H1 (cell line): ENCODE measurements around the gene PPP3CB. TPM values are rescaled to one million over a fixed set of nuclear protein-coding genes. Genes with fewer than 3 reads are reported as not detected.

Source experiments
- CTCF ChIA-PET: fragments of 300-600 bp; sonication (Branson Sonifier 250); formaldehyde crosslinking; loops from one replicate; lab custom pipeline; 2021; ENCODE audit not compliant: partially characterized antibody; lab: Charles Lee
- POLR2A ChIA-PET: fragments of 300-600 bp; sonication (Branson Sonifier 250); formaldehyde crosslinking; loops from one replicate; lab custom pipeline; 2021; ENCODE audit warnings: inconsistent platforms; ENCODE audit not compliant: partially characterized antibody; lab: Charles Lee
- DNase-seq, 2 experiments: peaks; one replicate each; pipeline versions ENCODE4 v3.0.0 to v3.0.0-alpha.2; 2010 to 2022; ENCODE audit warnings: low spot score in 2 of 2, low read depth in 1 of 2, mixed read lengths in 1 of 2
- FAIRE-seq: peaks from 2 replicates; lab custom pipeline; 2011; peaks lifted over from hg19 to GRCh38; lab: Jason Lieb, UNC
- H2AFZ ChIP-seq: 2 replicates; pipeline ENCODE4 v1.8.1; 2012; ENCODE audit warnings: low read length, inconsistent platforms
- H2AK5ac ChIP-seq: 2 replicates; pipeline ENCODE4 v1.6.1; 2013; ENCODE audit warnings: low read depth, low read length
- H2BK120ac ChIP-seq: replicated peaks from 2 replicates; pipeline ENCODE3; 2013; ENCODE audit warnings: low read depth, low read length, inconsistent platforms
- H2BK12ac ChIP-seq: 2 replicates; pipeline ENCODE4 v1.6.1; 2013; ENCODE audit warnings: low read depth, low read length
- H2BK15ac ChIP-seq: 2 replicates; pipeline ENCODE4 v1.6.1; 2013; ENCODE audit warnings: low read length
- H2BK20ac ChIP-seq: 2 replicates; pipeline ENCODE4 v1.6.1; 2013; ENCODE audit warnings: low read length
- H2BK5ac ChIP-seq: 2 replicates; pipeline ENCODE4 v1.6.1; 2013; ENCODE audit warnings: low read depth, low read length
- H3K14ac ChIP-seq: 2 replicates; pipeline ENCODE4 v1.6.1; 2013; ENCODE audit warnings: inconsistent platforms; ENCODE audit not compliant: insufficient read length
- H3K18ac ChIP-seq: 2 replicates; pipeline ENCODE4 v1.6.1; 2013; ENCODE audit warnings: low read length; ENCODE audit errors: extremely low read depth
- H3K23ac ChIP-seq: 2 replicates; pipeline ENCODE4 v1.6.1; 2013; ENCODE audit warnings: inconsistent platforms; ENCODE audit not compliant: insufficient read length
- H3K23me2 ChIP-seq: 2 replicates; pipeline ENCODE4 v1.6.1; 2013; ENCODE audit warnings: low read depth, low read length
- H3K27ac ChIP-seq: 2 replicates; pipeline ENCODE4 v1.6.1; 2011; ENCODE audit warnings: low read depth, low read length, inconsistent platforms
- H3K27me3 ChIP-seq, 4 experiments: replicated peaks in 1 of 4; 1 replicate in 1 of 4; 2 replicates in 3 of 4; pipeline versions ENCODE4 v1.6.1 to v1.8.1; 2011 to 2013; ENCODE audit warnings: low read length in 3 of 4, mild to moderate bottlenecking in 3 of 4, inconsistent platforms in 2 of 4, mixed read lengths in 2 of 4, moderate library complexity in 1 of 4; ENCODE audit not compliant: control insufficient read depth in 3 of 4, insufficient read depth in 3 of 4; ENCODE audit errors: extremely low read depth in 1 of 4
- H3K36me3 ChIP-seq, 4 experiments: 2 replicates each; pipeline versions ENCODE4 v1.6.1 to v1.8.1; 2011 to 2013; ENCODE audit warnings: mild to moderate bottlenecking in 4 of 4, low read length in 3 of 4, moderate library complexity in 2 of 4, control low read depth in 1 of 4, inconsistent platforms in 1 of 4; ENCODE audit not compliant: insufficient read depth in 4 of 4, control insufficient read depth in 2 of 4
- H3K4ac ChIP-seq: replicated peaks from 2 replicates; pipeline ENCODE3; 2013; ENCODE audit warnings: low read length, low read depth, mixed read lengths, inconsistent platforms; ENCODE audit not compliant: insufficient read length
- H3K4me1 ChIP-seq, 4 experiments: replicated peaks in 1 of 4; 1 replicate in 1 of 4; 2 replicates in 3 of 4; pipeline versions ENCODE4 v1.6.1 to v1.8.1; 2011 to 2013; ENCODE audit warnings: low read length in 3 of 4, inconsistent platforms in 2 of 4, mixed read lengths in 1 of 4; ENCODE audit not compliant: insufficient read depth in 4 of 4, control insufficient read depth in 3 of 4
- H3K4me2 ChIP-seq, 2 experiments: 2 replicates each; pipeline versions ENCODE4 v1.6.1 to v1.8.1; 2011 to 2013; ENCODE audit warnings: low read depth in 2 of 2, low read length in 2 of 2, control low read depth in 1 of 2, inconsistent platforms in 1 of 2, mild to moderate bottlenecking in 1 of 2; ENCODE audit not compliant: insufficient read depth in 1 of 2
- H3K4me3 ChIP-seq, 4 experiments: fragments of 200-600, 300-600 bp in 1 of 4; sonication (generic), shearing (Covaris generic), sonication (Bioruptor Twin) in 1 of 4; 2 replicates each; pipeline versions ENCODE4 v1.5.1 to v1.8.1; 2011 to 2016; ENCODE audit warnings: low read length in 4 of 4, low read depth in 3 of 4, control low read depth in 2 of 4, inconsistent platforms in 2 of 4, mild to moderate bottlenecking in 2 of 4, mixed read lengths in 1 of 4, moderate library complexity in 1 of 4; ENCODE audit not compliant: insufficient read depth in 2 of 4; ENCODE audit errors: extremely low read depth in 1 of 4
- H3K56ac ChIP-seq: replicated peaks from 2 replicates; pipeline ENCODE3; 2013; ENCODE audit warnings: low read depth, mild to moderate bottlenecking, mixed read lengths, low read length, inconsistent platforms; ENCODE audit not compliant: insufficient read length
- H3K79me1 ChIP-seq: 2 replicates; pipeline ENCODE4 v1.6.1; 2013; ENCODE audit warnings: low read depth, low read length, control low read depth
- H3K79me2 ChIP-seq, 2 experiments: 2 replicates each; pipeline versions ENCODE4 v1.6.1 to v1.8.1; 2012 to 2013; ENCODE audit warnings: low read length in 2 of 2, mild to moderate bottlenecking in 2 of 2, inconsistent platforms in 1 of 2; ENCODE audit not compliant: insufficient read depth in 2 of 2, control insufficient read depth in 1 of 2
- H3K9ac ChIP-seq, 4 experiments: replicated peaks in 1 of 4; 1 replicate in 1 of 4; 2 replicates in 3 of 4; pipeline versions ENCODE4 v1.6.1 to v1.8.1; 2011 to 2013; ENCODE audit warnings: low read depth in 3 of 4, low read length in 3 of 4, control low read depth in 2 of 4, mild to moderate bottlenecking in 2 of 4, moderate library complexity in 2 of 4, inconsistent platforms in 1 of 4; ENCODE audit errors: extremely low read depth in 1 of 4
- H3K9me3 ChIP-seq, 2 experiments: 2 replicates each; pipeline versions ENCODE4 v1.6.1 to v1.8.1; 2012 to 2013; ENCODE audit warnings: mild to moderate bottlenecking in 2 of 2, moderate library complexity in 2 of 2, control low read depth in 1 of 2, inconsistent platforms in 1 of 2, low read depth in 1 of 2, low read length in 1 of 2, mixed read lengths in 1 of 2; ENCODE audit not compliant: insufficient read depth in 2 of 2
- H4K20me1 ChIP-seq, 2 experiments: replicated peaks in 1 of 2; 2 replicates each; pipeline versions ENCODE3 to v1.8.1; 2011 to 2013; ENCODE audit warnings: inconsistent platforms in 2 of 2, low read length in 2 of 2, mild to moderate bottlenecking in 1 of 2; ENCODE audit not compliant: insufficient read depth in 2 of 2, control insufficient read depth in 1 of 2
- H4K5ac ChIP-seq: 2 replicates; pipeline ENCODE4 v1.6.1; 2013; ENCODE audit warnings: low read length, low read depth, mixed read lengths, inconsistent platforms; ENCODE audit not compliant: insufficient read length
- H4K8ac ChIP-seq: 2 replicates; pipeline ENCODE4 v1.8.0; 2013; ENCODE audit warnings: mild to moderate bottlenecking, moderate library complexity, low read length, inconsistent platforms; ENCODE audit not compliant: insufficient read depth; ENCODE audit errors: extremely low read depth
- H4K91ac ChIP-seq: replicated peaks from 2 replicates; pipeline ENCODE3; 2013; ENCODE audit warnings: low read length, mixed read lengths, inconsistent platforms; ENCODE audit not compliant: insufficient read length
- GABPA ChIP-seq: IDR thresholded peaks from 2 replicates; pipeline ENCODE4 v1.6.1; 2011; ENCODE audit warnings: mild to moderate bottlenecking, low read length, moderate library complexity, borderline replicate concordance; ENCODE audit not compliant: insufficient read depth
- NANOG ChIP-seq: IDR thresholded peaks from 2 replicates; pipeline ENCODE4 v1.6.1; 2011; ENCODE audit warnings: low read length, low read depth, mild to moderate bottlenecking, inconsistent platforms; ENCODE audit not compliant: insufficient read depth, poor library complexity, severe bottlenecking
- RAD21 ChIP-seq, 2 experiments: IDR thresholded peaks in 1 of 2; conservative IDR thresholded peaks in 1 of 2; 2 replicates each; pipeline ENCODE4 v1.6.1; 2011; ENCODE audit warnings: low read depth in 2 of 2, low read length in 2 of 2, improper control_type of control experiment in 1 of 2, inconsistent platforms in 1 of 2, mild to moderate bottlenecking in 1 of 2, moderate library complexity in 1 of 2
- SIN3A ChIP-seq, 2 experiments: IDR thresholded peaks in 1 of 2; conservative IDR thresholded peaks in 1 of 2; 2 replicates each; pipeline ENCODE4 v1.6.1; 2011 to 2012; ENCODE audit warnings: low read length in 2 of 2, improper control_type of control experiment in 1 of 2, low read depth in 1 of 2, mild to moderate bottlenecking in 1 of 2
- SP2 ChIP-seq: IDR thresholded peaks from 2 replicates; pipeline ENCODE4 v1.6.1; 2012; ENCODE audit warnings: mild to moderate bottlenecking, low read length, inconsistent platforms
- SUZ12 ChIP-seq: fragments of 200-600 bp; sonication (generic); IDR thresholded peaks from 2 replicates; pipeline ENCODE4 v1.6.1; 2012; ENCODE audit warnings: mild to moderate bottlenecking, inconsistent platforms, low read length, moderate library complexity, mixed read lengths
- ZNF274 ChIP-seq: IDR thresholded peaks from 2 replicates; pipeline ENCODE4 v1.7.0; 2012; ENCODE audit warnings: low read length, borderline replicate concordance; ENCODE audit errors: extremely low read depth
- WGBS, 2 experiments: shearing (Covaris generic) in 1 of 2; methylation state at CpG; one replicate each; pipeline versions ENCODE4 v1.1.6 to v1.1.7; 2013 to 2015; ENCODE audit warnings: low lambda C conversion rate in 2 of 2, mixed read lengths in 2 of 2, inconsistent platforms in 1 of 2, low coverage in 1 of 2, missing lambda C conversion rate in 1 of 2; ENCODE audit not compliant: insufficient replicate concordance in 2 of 2, insufficient coverage in 1 of 2, insufficient read length in 1 of 2; ENCODE audit errors: extremely low coverage in 1 of 2, missing lambda C conversion rate in 1 of 2; 5-methylcytosine and 5-hydroxymethylcytosine counted together
- polyA plus RNA-seq, 7 experiments: library from polyadenylated mRNA; depleted of rRNA in 3 of 7; stranded (reverse) in 5 of 7; unstranded in 2 of 7; fragments of >200 nt in 5 of 7; fragments of 200-250 nt in 2 of 7; gene quantifications; 1 replicate in 5 of 7; 2 replicates in 1 of 7; 4 replicates in 1 of 7; pipeline versions ENCODE4 v1.2.1 to v1.2.3, GENCODE V29; 2011 to 2013; ENCODE audit warnings: missing spikeins in 2 of 7, mixed read lengths in 2 of 7
- total RNA-seq: library from RNA; stranded (reverse); fragmentation: NEBNext Ultra II Directional; extraction: Animal tissue kit (Norgen Biotek cat#: 25700); gene quantifications from 2 replicates; pipeline ENCODE4 v1.2.1, GENCODE V29; 2021
- TF ChIP-seq, protein P1 (sequence below): IDR thresholded peaks from 2 replicates; pipeline ENCODE4 v1.6.1; 2011; ENCODE audit warnings: low read depth, mild to moderate bottlenecking, low read length; ENCODE audit not compliant: insufficient read depth

Gene PPP3CB
- total and polyA plus RNA-seq, 2 of the 8 experiments (the other 6 are each of a cell fraction or from before 2014, with no cell fraction given) = 10.5 to 36.3 TPM

DNA sequence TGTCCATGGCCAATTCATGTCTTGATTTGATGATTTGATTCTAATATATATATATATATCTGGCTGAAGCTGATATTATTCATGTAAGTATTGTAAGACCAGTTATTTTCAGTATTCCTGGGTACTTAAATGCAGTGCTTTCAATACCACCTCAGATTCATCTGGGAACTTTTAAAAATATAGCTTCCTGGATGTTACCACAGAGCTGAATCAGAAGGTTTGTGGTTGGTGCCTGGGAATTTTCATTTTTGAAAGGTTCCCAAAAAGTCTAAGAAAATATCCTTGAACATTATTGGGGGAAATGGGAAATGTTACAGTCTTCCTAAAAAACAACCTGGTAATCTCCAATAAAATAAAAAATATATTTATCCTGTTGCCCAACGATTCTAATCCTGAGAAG is 10.7 kb upstream of the PPP3CB start:
- H3K27me3 ChIP-seq = no peaks in the 10 kb centered on the region

More for the DNA sequence above, 10.7 kb upstream of the PPP3CB start:
- H3K4me1 ChIP-seq = no peaks in the 10 kb centered on the region; a peak in 1 of 7 replicates
- no peaks in the 10 kb centered on the region; the same call in 1 of the 2 replicates for H3K23me2 ChIP-seq
- H2BK5ac ChIP-seq = no peak overlapping the region
- H2BK15ac ChIP-seq = no peak overlapping the region
- FAIRE-seq = no peak
- no peaks in the 10 kb centered on the region for H3K79me1 ChIP-seq
- no peak overlapping the region for H4K8ac ChIP-seq
- no peak overlapping the region for H2BK12ac ChIP-seq
- H3K79me2 ChIP-seq = no peaks in the 10 kb centered on the region
- ChIA-PET POLR2A (interaction anchor here (0.8 to 2.2 kb wide), 5 partner anchors 10 to 144 kb away, joined by 3 to 11 read pairs (median 3); partner anchors contain the start of gene PPP3CB), CTCF (no interaction called here)
- peak overlapping the region in 1 of 4 experiments; percentile 34; a peak in 2 of 8 replicates for H3K4me3 ChIP-seq
- no peak overlapping the region; a peak in 2 of 4 replicates for H3K4me2 ChIP-seq
- no peak overlapping the region for H3K56ac ChIP-seq
- no peaks in the 10 kb centered on the region for H4K20me1 ChIP-seq
- no peak overlapping the region for H2BK120ac ChIP-seq
- H2BK20ac ChIP-seq = no peak overlapping the region
- H2AK5ac ChIP-seq = no peak overlapping the region
- WGBS, 2 experiments = 80% methylated on average over 1 of the region's 1 CpG; no CpG with 5 or more reads in 1 of the 2 experiments
- no peak overlapping the region for H3K14ac ChIP-seq
- no peak for DNase-seq
- TF ChIP-seq ZNF274 (no peak), GABPA (no peak), SP2 (no peak), RAD21 (IDR thresholded peaks at IDR 0.05 in 1 of 2, conservative IDR thresholded peaks at IDR 0.05 in 1 of 2; ENCODE audit: low read depth in 2 of 2, low read length in 2 of 2) (no peak), NANOG (no peak), SIN3A (conservative IDR thresholded peaks at IDR 0.05 in 1 of 2, IDR thresholded peaks at IDR 0.05 in 1 of 2; ENCODE audit: low read depth in 1 of 2, low read length in 2 of 2) (no peak), SUZ12 (no peak)
- TF ChIP-seq, protein P1, sequence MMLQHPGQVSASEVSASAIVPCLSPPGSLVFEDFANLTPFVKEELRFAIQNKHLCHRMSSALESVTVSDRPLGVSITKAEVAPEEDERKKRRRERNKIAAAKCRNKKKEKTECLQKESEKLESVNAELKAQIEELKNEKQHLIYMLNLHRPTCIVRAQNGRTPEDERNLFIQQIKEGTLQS = no peak
- H3K9me3 ChIP-seq = no peaks in the 10 kb centered on the region
- no peak overlapping the region for H3K23ac ChIP-seq
- peaks cover 0 to 19% (median 3%) of the 10 kb centered on the region in 4 experiments; a peak in 4 of 8 replicates for H3K36me3 ChIP-seq
- no peak overlapping the region; the same call in 1 of the 2 replicates for H3K18ac ChIP-seq
- H3K4ac ChIP-seq = no peak overlapping the region
- peak overlapping the region; percentile 86 for H4K5ac ChIP-seq
- H4K91ac ChIP-seq = no peak overlapping the region
- no peak overlapping the region for H3K9ac ChIP-seq
- H3K27ac ChIP-seq = no peak overlapping the region
- H2AFZ ChIP-seq = no peak overlapping the region
